ENCODE measurements around the gene SRPK1.

Gene SRPK1

DNA sequence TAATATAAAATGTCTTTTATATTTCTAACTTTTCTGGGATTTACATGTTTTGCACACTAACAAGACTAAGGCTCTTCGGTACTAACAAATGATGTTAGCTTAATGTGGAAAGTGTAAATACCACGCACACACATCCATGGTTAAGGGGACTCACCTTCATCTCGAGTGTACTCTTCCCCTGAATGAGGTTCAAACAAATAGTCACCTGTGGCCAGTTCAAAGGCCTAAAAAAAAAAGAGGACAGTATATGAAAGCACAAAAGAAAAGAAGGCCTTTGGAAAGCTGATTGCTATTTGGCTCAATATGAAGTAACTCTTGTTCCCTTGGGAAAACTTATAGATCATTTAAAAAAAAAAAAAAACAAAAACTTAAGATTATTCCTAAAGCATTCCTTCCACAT, 78.5 kb downstream of the SRPK1 start:
- Histone ChIP-seq H3K4me1 (ENCODE audit: control insufficient read depth, insufficient read depth, low read length, poor library complexity, severe bottlenecking) (no peaks in the 10 kb centered on the region), H3K4me3 (ENCODE audit: insufficient read depth, low read depth, low read length, poor library complexity, severe bottlenecking) (no peak overlapping the region), H3K36me3 (ENCODE audit: control insufficient read depth, insufficient read depth, low read length) (peaks cover 12% of the 10 kb centered on the region), H3K9me3 (ENCODE audit: control insufficient read depth, low read length) (no peaks in the 10 kb centered on the region), H3K27ac (ENCODE audit: insufficient read depth, low read length, poor library complexity, severe bottlenecking) (no peak overlapping the region), H3K27me3 (replicated peaks; ENCODE audit: control insufficient read depth, insufficient read depth, low read length, poor library complexity, severe bottlenecking) (no peaks in the 10 kb centered on the region)
- no peak for DNase-seq

GRCh38 chr6:35839019-35839418, 81.9 kb downstream of the SRPK1 start:
- no peak for DNase-seq
- Histone ChIP-seq H3K4me3 (ENCODE audit: insufficient read depth, low read depth, low read length, poor library complexity, severe bottlenecking) (no peak overlapping the region), H3K9me3 (ENCODE audit: control insufficient read depth, low read length) (no peaks in the 10 kb centered on the region), H3K27ac (ENCODE audit: insufficient read depth, low read length, poor library complexity, severe bottlenecking) (no peak overlapping the region), H3K36me3 (ENCODE audit: control insufficient read depth, insufficient read depth, low read length) (peaks cover 15% of the 10 kb centered on the region), H3K27me3 (replicated peaks; ENCODE audit: control insufficient read depth, insufficient read depth, low read length, poor library complexity, severe bottlenecking) (no peaks in the 10 kb centered on the region), H3K4me1 (ENCODE audit: control insufficient read depth, insufficient read depth, low read length, poor library complexity, severe bottlenecking) (no peaks in the 10 kb centered on the region)

DNA sequence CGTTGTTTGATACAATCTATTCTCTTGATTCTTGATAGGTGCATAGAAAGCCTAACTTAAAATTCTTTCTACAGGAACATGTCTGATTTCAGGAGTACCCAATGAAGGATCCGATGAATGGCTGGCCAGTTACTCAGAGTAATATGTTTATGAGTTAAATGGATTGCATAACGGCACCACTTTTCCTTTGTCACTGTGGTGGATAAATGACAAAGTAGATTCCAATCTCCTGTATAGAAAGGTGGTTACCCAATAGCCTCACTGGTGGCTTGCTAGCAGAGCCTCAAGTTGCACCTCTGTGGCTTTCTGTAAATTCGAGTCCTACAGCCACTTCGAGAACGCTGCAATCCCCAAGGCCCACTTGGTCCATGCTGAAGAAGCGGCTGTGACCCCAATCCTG, 87.4 kb downstream of the SRPK1 start:
- no peak for DNase-seq
- H3K27ac ChIP-seq (ENCODE audit: insufficient read depth, low read length, poor library complexity, severe bottlenecking) = no peak overlapping the region
- H3K4me1 ChIP-seq (ENCODE audit: control insufficient read depth, insufficient read depth, low read length, poor library complexity, severe bottlenecking) = no peaks in the 10 kb centered on the region
- no peaks in the 10 kb centered on the region for H3K27me3 ChIP-seq (replicated peaks; ENCODE audit: control insufficient read depth, insufficient read depth, low read length, poor library complexity, severe bottlenecking)
- H3K4me3 ChIP-seq (ENCODE audit: insufficient read depth, low read depth, low read length, poor library complexity, severe bottlenecking) = no peak overlapping the region
- H3K9me3 ChIP-seq (ENCODE audit: control insufficient read depth, low read length) = no peaks in the 10 kb centered on the region
- peaks cover 9% of the 10 kb centered on the region for H3K36me3 ChIP-seq (ENCODE audit: control insufficient read depth, insufficient read depth, low read length)

GRCh38 chr6:35831257-35832007, 89.5 kb downstream of the SRPK1 start:
- Histone ChIP-seq H3K27ac (ENCODE audit: insufficient read depth, low read length, poor library complexity, severe bottlenecking) (no peak overlapping the region), H3K4me3 (ENCODE audit: insufficient read depth, low read depth, low read length, poor library complexity, severe bottlenecking) (no peak overlapping the region), H3K4me1 (ENCODE audit: control insufficient read depth, insufficient read depth, low read length, poor library complexity, severe bottlenecking) (no peaks in the 10 kb centered on the region), H3K36me3 (ENCODE audit: control insufficient read depth, insufficient read depth, low read length) (peaks cover 9% of the 10 kb centered on the region), H3K27me3 (replicated peaks; ENCODE audit: control insufficient read depth, insufficient read depth, low read length, poor library complexity, severe bottlenecking) (no peaks in the 10 kb centered on the region), H3K9me3 (ENCODE audit: control insufficient read depth, low read length) (no peaks in the 10 kb centered on the region)
- DNase-seq = no peak

DNA sequence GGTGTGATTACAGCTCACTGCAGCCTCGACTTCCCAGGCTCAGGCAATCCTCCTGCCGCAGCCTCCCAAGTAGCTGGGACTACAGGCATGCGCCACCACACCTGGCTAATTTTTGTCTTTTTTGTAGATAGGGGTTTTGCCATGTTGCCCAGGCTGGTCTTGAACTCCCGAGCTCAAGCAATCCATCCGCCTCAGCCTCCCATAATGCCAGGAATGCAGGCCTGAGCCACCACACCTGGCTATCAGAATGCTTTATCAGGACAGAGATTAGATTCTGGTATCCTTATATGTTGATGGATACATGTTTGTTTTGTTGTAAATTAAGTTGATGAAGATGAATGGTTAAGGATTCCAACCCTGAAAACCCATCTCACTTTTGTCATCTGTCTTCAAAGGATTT, 91.6 kb downstream of the SRPK1 start:
- Histone ChIP-seq H3K9me3 (ENCODE audit: control insufficient read depth, low read length) (no peaks in the 10 kb centered on the region), H3K27ac (ENCODE audit: insufficient read depth, low read length, poor library complexity, severe bottlenecking) (no peak overlapping the region), H3K27me3 (replicated peaks; ENCODE audit: control insufficient read depth, insufficient read depth, low read length, poor library complexity, severe bottlenecking) (no peaks in the 10 kb centered on the region), H3K4me3 (ENCODE audit: insufficient read depth, low read depth, low read length, poor library complexity, severe bottlenecking) (no peak overlapping the region), H3K4me1 (ENCODE audit: control insufficient read depth, insufficient read depth, low read length, poor library complexity, severe bottlenecking) (no peaks in the 10 kb centered on the region), H3K36me3 (ENCODE audit: control insufficient read depth, insufficient read depth, low read length) (no peaks in the 10 kb centered on the region)
- DNase-seq = no peak

GRCh38 chr6:35824552-35825192, 96.2 kb downstream of the SRPK1 start:
- Histone ChIP-seq H3K27ac (ENCODE audit: insufficient read depth, low read length, poor library complexity, severe bottlenecking) (no peak overlapping the region), H3K27me3 (replicated peaks; ENCODE audit: control insufficient read depth, insufficient read depth, low read length, poor library complexity, severe bottlenecking) (no peaks in the 10 kb centered on the region), H3K4me1 (ENCODE audit: control insufficient read depth, insufficient read depth, low read length, poor library complexity, severe bottlenecking) (no peaks in the 10 kb centered on the region), H3K36me3 (ENCODE audit: control insufficient read depth, insufficient read depth, low read length) (no peaks in the 10 kb centered on the region), H3K9me3 (ENCODE audit: control insufficient read depth, low read length) (no peaks in the 10 kb centered on the region), H3K4me3 (ENCODE audit: insufficient read depth, low read depth, low read length, poor library complexity, severe bottlenecking) (no peak overlapping the region)
- DNase-seq = no peak

DNA sequence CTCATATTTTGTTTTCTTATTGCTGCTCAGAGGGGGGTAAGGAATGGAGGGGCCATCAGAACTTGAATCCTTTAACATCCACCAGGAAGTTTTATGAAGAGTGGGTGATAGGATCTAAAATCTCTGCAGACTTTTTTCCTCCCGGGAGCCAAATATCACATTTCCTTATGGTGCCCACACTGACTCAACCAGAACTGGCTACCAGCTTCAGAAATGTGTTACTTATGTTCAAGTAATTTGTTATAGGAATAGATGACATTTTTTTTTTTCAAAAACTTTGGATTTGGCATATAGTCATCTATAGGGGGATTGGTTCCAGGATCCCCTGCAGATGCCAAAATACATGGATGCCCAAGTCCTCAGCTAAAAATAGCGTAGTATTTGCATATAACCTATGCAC, 97.3 kb downstream of the SRPK1 start:
- no peaks in the 10 kb centered on the region for H3K4me1 ChIP-seq (ENCODE audit: control insufficient read depth, insufficient read depth, low read length, poor library complexity, severe bottlenecking)
- H3K27ac ChIP-seq (ENCODE audit: insufficient read depth, low read length, poor library complexity, severe bottlenecking) = no peak overlapping the region
- H3K36me3 ChIP-seq (ENCODE audit: control insufficient read depth, insufficient read depth, low read length) = no peaks in the 10 kb centered on the region
- no peaks in the 10 kb centered on the region for H3K27me3 ChIP-seq (replicated peaks; ENCODE audit: control insufficient read depth, insufficient read depth, low read length, poor library complexity, severe bottlenecking)
- H3K9me3 ChIP-seq (ENCODE audit: control insufficient read depth, low read length) = no peaks in the 10 kb centered on the region
- no peak overlapping the region for H3K4me3 ChIP-seq (ENCODE audit: insufficient read depth, low read depth, low read length, poor library complexity, severe bottlenecking)
- DNase-seq = no peak

- DNase-seq = no peak
- no peaks in the 10 kb centered on the region for H3K36me3 ChIP-seq (ENCODE audit: control insufficient read depth, insufficient read depth, low read length)
- H3K9me3 ChIP-seq (ENCODE audit: control insufficient read depth, low read length) = no peaks in the 10 kb centered on the region
- H3K27me3 ChIP-seq (replicated peaks; ENCODE audit: control insufficient read depth, insufficient read depth, low read length, poor library complexity, severe bottlenecking) = no peaks in the 10 kb centered on the region
- H3K4me1 ChIP-seq (ENCODE audit: control insufficient read depth, insufficient read depth, low read length, poor library complexity, severe bottlenecking) = no peaks in the 10 kb centered on the region
- no peak overlapping the region for H3K27ac ChIP-seq (ENCODE audit: insufficient read depth, low read length, poor library complexity, severe bottlenecking)
- H3K4me3 ChIP-seq (ENCODE audit: insufficient read depth, low read depth, low read length, poor library complexity, severe bottlenecking) = no peak overlapping the region
Measured at GRCh38 chr6:35817515-35817914, 103.4 kb downstream of the SRPK1 start.

DNA sequence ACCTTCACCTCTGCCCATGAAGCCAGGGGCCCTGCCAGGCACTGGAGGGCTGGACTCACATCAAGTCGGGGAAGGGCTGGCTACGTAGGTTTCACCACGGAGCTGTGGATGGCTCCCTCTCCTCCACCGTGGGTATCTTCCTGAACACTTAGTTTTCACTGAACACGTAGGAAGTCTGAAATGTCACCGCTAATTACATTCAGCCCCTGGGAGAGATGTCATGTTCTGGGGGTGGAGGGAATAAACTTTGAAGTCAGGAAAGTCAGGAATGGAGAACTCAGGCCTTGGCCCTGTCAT, 109.3 kb downstream of the SRPK1 start:
- no peaks in the 10 kb centered on the region for H3K36me3 ChIP-seq (ENCODE audit: control insufficient read depth, insufficient read depth, low read length)
- H3K4me1 ChIP-seq (ENCODE audit: control insufficient read depth, insufficient read depth, low read length, poor library complexity, severe bottlenecking) = no peaks in the 10 kb centered on the region
- H3K27me3 ChIP-seq (replicated peaks; ENCODE audit: control insufficient read depth, insufficient read depth, low read length, poor library complexity, severe bottlenecking) = peaks cover 3% of the 10 kb centered on the region
- no peak for DNase-seq
- H3K4me3 ChIP-seq (ENCODE audit: insufficient read depth, low read depth, low read length, poor library complexity, severe bottlenecking) = no peak overlapping the region
- H3K9me3 ChIP-seq (ENCODE audit: control insufficient read depth, low read length) = no peaks in the 10 kb centered on the region
- no peak overlapping the region for H3K27ac ChIP-seq (ENCODE audit: insufficient read depth, low read length, poor library complexity, severe bottlenecking)

DNA sequence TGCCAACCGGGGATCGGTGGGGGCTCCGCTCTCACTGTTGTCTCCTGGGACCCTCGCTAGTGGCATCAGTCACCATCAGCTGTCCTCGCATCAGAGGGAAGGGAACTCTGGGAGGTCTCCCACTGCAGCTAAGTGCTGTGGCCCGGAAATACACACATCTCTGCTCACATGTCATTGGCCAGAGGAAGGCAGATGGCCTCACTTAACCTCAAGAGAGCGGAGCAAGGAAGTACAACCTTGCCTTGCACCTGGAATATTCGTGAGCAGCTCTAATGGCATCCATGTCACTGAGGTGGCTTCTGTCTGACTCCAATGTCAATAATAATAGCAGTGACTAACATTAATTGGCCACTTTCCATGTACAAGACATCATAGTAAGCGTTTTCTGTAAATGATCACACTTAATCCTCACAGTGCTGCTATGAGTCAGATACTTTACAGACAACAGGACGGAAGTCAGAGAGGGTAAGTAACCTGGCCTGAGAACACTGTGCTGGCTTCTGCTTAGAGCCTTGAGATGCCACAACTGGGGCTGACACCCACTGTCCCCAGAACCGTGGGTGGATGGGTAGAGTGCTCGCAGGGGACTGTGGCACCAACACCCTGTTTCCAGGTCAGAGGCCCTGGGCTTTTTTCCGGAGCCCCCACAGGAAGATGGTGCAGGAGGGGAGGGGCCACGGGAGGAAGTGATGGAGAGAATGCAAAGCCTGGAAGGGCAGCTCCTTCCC, 109.8 kb downstream of the SRPK1 start:
- DNase-seq = no peak
- H3K27ac ChIP-seq (ENCODE audit: insufficient read depth, low read length, poor library complexity, severe bottlenecking) = no peak overlapping the region

More for the DNA sequence above, 109.8 kb downstream of the SRPK1 start:
- Histone ChIP-seq H3K4me3 (ENCODE audit: insufficient read depth, low read depth, low read length, poor library complexity, severe bottlenecking) (no peak overlapping the region), H3K9me3 (ENCODE audit: control insufficient read depth, low read length) (no peaks in the 10 kb centered on the region), H3K27me3 (replicated peaks; ENCODE audit: control insufficient read depth, insufficient read depth, low read length, poor library complexity, severe bottlenecking) (peaks cover 3% of the 10 kb centered on the region), H3K4me1 (ENCODE audit: control insufficient read depth, insufficient read depth, low read length, poor library complexity, severe bottlenecking) (no peaks in the 10 kb centered on the region), H3K36me3 (ENCODE audit: control insufficient read depth, insufficient read depth, low read length) (no peaks in the 10 kb centered on the region)

Measured in effector memory CD4-positive, alpha-beta T cell (primary cell).